Activated CD4-positive, alpha-beta T cell treated with anti-CD3 and anti-CD28 coated beads, Interleukin-2, amount 10 ng/mL, durations not matched to agents 24 days and 14 days (primary cell): ENCODE measurements around the gene TSPAN12. TPM values are rescaled to one million over a fixed set of nuclear protein-coding genes. Genes with fewer than 3 reads are reported as not detected.
A peak's percentile ranks its signal among the peaks of the same experiment; 100 is the strongest.

Experiments
- DNase-seq: peaks from one replicate; pipeline ENCODE4 v3.0.0; 2022
- H3K27ac Mint-ChIP-seq: one replicate; pipeline ENCODE4 v1.8.0; 2022; ENCODE audit warnings: mild to moderate bottlenecking, mixed read lengths
- H3K27me3 Mint-ChIP-seq: one replicate; pipeline ENCODE4 v1.8.0; 2022; ENCODE audit warnings: mixed read lengths
- H3K36me3 Mint-ChIP-seq: one replicate; pipeline ENCODE4 v1.8.0; 2022; ENCODE audit warnings: low read depth, mild to moderate bottlenecking, mixed read lengths
- H3K4me1 Mint-ChIP-seq: one replicate; pipeline ENCODE4 v1.8.0; 2021; ENCODE audit warnings: mixed read lengths
- H3K4me3 Mint-ChIP-seq: one replicate; pipeline ENCODE4 v1.8.0; 2022; ENCODE audit warnings: mild to moderate bottlenecking, moderate library complexity, mixed read lengths
- H3K9me3 Mint-ChIP-seq: one replicate; pipeline ENCODE4 v1.8.0; 2021; ENCODE audit warnings: mixed read lengths
- intact Hi-C: fragments of 100-400 bp; cut with micrococcal nuclease; formaldehyde crosslinking; loops from one replicate; pipeline ENCODE4 v1.15.1; 2023
- total RNA-seq: library from RNA; stranded (reverse); gene quantifications from 2 replicates; pipeline ENCODE4 v1.2.3, GENCODE V29; 2022

TSPAN12 gene
- total RNA-seq, 1 donor from 2014 or later: not detected

DNA sequence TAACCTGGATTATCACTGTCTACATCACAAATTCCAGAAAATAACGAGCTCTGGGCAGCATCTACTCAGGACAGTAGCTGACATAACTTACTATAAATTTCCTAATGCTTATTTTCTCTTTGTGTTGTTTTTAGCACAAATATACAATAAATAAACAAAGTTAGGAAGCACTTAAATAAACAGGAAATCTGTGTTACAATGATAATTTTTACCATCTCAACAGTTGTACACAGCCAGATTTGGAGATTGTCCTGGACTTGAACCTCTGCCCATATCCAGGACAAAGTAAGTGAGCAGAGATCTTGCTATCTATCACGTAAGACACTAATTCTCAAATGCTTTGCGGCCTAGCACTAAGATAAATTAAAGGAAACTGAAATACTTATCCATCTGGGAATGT, 48.7 kb downstream of the TSPAN12 start:
- H3K4me1 Mint-ChIP-seq: no peaks in the 10 kb centered on the region
- no peak overlapping the region for H3K27ac Mint-ChIP-seq
- DNase-seq: no peak
- intact Hi-C loops: loop anchor here (5.0 kb wide), 2 partner anchors 48 to 298 kb away; partner anchors contain the start of gene TSPAN12
- H3K4me3 Mint-ChIP-seq: no peak overlapping the region
- H3K9me3 Mint-ChIP-seq: no peaks in the 10 kb centered on the region
- H3K27me3 Mint-ChIP-seq: peaks cover 2% of the 10 kb centered on the region
- no peaks in the 10 kb centered on the region for H3K36me3 Mint-ChIP-seq

DNA sequence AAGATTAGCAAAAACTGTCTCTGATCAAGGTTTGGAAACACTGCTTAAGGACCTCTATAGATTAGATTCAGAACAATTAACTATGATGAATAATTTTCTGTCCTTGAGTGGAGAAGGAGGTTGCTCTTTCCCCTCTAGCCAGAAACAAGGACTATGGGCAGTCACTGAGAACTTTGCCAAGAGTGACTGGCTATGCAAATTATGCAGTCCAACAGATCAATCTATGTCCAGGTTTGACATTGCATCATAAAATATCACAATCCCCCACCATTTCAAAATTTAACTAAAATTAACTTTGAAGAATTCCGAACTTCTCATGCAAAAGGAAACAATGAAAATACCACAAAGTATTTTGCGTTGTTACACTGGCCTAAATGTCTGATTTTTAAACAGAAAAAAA, 50.6 kb downstream of the TSPAN12 start:
- H3K4me3 Mint-ChIP-seq: no peak overlapping the region
- intact Hi-C loops: loop anchor here (5.0 kb wide), 2 partner anchors 50 to 300 kb away; partner anchors contain the start of gene TSPAN12

DNA sequence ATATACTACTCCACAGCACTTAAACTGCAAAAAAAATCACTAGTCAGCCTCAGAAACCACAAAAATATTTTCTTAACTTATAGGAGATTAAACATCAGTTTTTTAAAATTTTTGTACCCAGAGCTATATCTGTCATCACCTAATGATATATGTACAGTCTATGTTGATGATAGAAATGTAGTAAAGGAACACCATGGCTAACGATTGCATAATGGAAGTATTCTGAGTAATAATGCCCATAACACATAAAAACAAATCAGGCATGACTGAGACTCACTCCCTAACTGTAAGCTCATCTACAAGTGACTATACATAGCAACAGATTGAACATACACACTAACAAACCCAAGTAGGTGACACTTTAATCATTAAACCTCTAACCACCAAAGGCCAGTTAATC, 51.3 kb downstream of the TSPAN12 start:
- peaks cover 2% of the 10 kb centered on the region for H3K27me3 Mint-ChIP-seq
- no peaks in the 10 kb centered on the region for H3K36me3 Mint-ChIP-seq
- H3K4me1 Mint-ChIP-seq: no peaks in the 10 kb centered on the region
- H3K27ac Mint-ChIP-seq: no peak overlapping the region
- intact Hi-C loops: loop anchor here (1.0 to 5.0 kb wide), 3 partner anchors 51 to 301 kb away; partner anchors contain the start of gene TSPAN12
- H3K4me3 Mint-ChIP-seq: no peak overlapping the region
- DNase-seq: no peak
- H3K9me3 Mint-ChIP-seq: no peaks in the 10 kb centered on the region

More for the DNA sequence above, 50.6 kb downstream of the TSPAN12 start:
- H3K27ac Mint-ChIP-seq: no peak overlapping the region
- DNase-seq: no peak
- H3K9me3 Mint-ChIP-seq: no peaks in the 10 kb centered on the region
- H3K36me3 Mint-ChIP-seq: no peaks in the 10 kb centered on the region
- H3K4me1 Mint-ChIP-seq: no peaks in the 10 kb centered on the region
- H3K27me3 Mint-ChIP-seq: peaks cover 2% of the 10 kb centered on the region

DNA sequence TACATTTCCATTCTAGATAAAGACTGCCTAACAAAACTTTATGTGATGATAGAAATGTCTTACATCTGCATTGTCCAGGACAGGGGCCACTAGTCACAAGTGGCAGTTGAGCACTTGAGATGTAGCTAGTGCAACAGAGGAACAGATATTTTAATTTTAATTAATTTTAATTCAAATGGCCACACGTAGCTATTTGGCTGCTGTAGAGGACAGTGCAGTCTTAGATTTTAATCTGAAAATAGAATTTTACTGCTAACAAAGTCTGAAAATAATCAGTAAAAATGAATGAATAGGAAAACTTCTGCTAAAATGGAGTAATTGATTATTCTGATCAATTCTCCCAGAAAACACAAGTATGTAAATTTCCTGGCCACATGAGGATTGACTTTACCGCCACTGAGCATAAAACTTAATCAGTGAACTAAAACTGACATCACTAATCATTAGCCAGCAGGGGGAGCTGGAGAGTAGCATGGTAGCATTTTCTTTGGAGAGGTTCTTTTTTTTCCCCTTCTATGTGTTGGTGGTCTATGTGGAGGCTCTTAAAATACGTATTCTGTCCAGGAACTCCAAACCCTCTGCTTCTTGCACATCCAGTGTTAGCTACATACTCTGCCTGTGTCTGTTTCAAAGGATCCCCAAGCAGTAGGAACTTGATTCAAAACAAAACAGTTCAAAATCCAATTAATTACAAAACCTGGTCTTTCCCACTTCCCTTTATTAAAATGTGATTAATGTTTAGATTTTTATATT, 52.1 kb downstream of the TSPAN12 start:
- Mint-ChIP-seq H3K9me3 (no peaks in the 10 kb centered on the region), H3K36me3 (no peaks in the 10 kb centered on the region), H3K4me1 (no peaks in the 10 kb centered on the region), H3K27ac (no peak overlapping the region), H3K27me3 (peaks cover 2% of the 10 kb centered on the region), H3K4me3 (no peak overlapping the region)
- peak; percentile 84 for DNase-seq
- intact Hi-C loops: loop anchor here (1.0 to 5.0 kb wide), 4 partner anchors 51 to 301 kb away; partner anchors contain the start of gene TSPAN12

DNA sequence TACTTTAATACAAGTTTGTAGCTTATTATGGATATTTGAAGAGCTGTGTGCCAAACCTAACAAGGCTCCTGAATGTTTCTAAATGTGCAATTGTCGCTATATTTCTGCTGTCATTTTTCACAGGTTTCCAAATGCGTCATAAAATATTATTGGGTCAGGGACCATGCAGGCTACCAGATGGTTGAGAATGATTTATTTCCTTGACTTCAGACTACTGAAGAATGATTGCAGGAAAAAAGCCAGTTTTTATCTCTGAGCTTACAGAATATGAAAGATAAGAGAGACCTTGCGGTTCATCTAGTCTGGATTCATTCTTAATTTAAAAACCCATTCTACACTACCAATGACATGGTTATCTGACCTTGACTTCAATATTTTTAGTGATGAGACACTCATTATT, 55.2 kb downstream of the TSPAN12 start:
- Mint-ChIP-seq H3K4me1 (no peaks in the 10 kb centered on the region), H3K9me3 (no peaks in the 10 kb centered on the region), H3K27me3 (no peaks in the 10 kb centered on the region), H3K36me3 (no peaks in the 10 kb centered on the region), H3K27ac (no peak overlapping the region), H3K4me3 (no peak overlapping the region)
- intact Hi-C loops: no loop called here
- DNase-seq: no peak

DNA sequence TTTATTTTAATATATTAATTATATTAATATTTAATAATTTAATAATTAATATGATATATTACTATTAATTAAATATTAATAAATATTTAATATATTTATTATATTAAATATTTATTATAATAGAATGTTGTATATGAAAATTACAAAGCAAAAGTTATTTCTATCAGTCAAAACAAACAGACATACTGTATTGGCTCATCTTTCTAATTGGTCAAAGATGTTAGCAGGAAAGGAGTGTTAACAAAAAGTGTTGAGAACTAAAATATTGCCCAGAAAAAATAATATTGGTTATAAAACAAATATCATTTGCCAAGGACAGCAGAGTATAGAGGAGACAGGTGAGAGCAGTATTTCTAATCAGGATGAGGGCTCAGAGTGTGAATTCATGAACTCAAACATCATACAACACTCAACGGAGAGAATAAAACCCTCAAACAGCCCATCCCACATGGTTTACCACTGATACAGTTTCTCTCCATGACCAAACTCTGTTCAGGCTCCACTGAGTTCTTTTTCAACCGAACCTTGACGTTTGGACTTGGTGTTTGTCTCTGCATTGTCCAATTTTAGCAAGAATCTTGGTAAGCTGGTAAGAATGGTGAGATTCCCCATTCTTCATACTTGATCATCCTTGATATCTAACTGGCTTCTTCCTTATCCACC, 58.0 kb downstream of the TSPAN12 start:
- Mint-ChIP-seq H3K4me1 (no peaks in the 10 kb centered on the region), H3K27ac (no peak overlapping the region), H3K9me3 (no peaks in the 10 kb centered on the region), H3K36me3 (no peaks in the 10 kb centered on the region), H3K4me3 (no peak overlapping the region), H3K27me3 (no peaks in the 10 kb centered on the region)
- intact Hi-C loops: no loop called here
- DNase-seq: peak; percentile 52

DNA sequence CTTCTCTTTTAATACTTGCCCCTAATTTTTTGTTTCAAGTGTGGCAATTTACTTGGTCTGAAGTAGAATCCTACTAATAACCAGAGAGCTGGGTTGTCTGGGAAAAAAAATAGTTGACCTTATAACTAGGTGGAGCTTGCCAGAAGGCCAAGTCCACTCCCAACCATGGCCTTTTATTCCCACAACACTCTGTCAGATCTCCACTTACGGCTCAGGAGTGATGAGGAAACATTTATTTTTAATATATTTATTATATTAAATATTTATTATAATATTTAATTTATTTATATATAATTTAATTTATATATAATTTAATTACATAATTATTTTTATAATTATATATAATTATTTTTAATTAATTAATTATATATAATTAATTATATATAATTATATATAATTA, 58.8 kb downstream of the TSPAN12 start:
- Mint-ChIP-seq H3K36me3 (no peaks in the 10 kb centered on the region), H3K27ac (no peak overlapping the region), H3K27me3 (peaks cover 3% of the 10 kb centered on the region), H3K4me1 (no peaks in the 10 kb centered on the region), H3K4me3 (no peak overlapping the region), H3K9me3 (no peaks in the 10 kb centered on the region)
- intact Hi-C loops: no loop called here
- DNase-seq: peak; percentile 17

DNA sequence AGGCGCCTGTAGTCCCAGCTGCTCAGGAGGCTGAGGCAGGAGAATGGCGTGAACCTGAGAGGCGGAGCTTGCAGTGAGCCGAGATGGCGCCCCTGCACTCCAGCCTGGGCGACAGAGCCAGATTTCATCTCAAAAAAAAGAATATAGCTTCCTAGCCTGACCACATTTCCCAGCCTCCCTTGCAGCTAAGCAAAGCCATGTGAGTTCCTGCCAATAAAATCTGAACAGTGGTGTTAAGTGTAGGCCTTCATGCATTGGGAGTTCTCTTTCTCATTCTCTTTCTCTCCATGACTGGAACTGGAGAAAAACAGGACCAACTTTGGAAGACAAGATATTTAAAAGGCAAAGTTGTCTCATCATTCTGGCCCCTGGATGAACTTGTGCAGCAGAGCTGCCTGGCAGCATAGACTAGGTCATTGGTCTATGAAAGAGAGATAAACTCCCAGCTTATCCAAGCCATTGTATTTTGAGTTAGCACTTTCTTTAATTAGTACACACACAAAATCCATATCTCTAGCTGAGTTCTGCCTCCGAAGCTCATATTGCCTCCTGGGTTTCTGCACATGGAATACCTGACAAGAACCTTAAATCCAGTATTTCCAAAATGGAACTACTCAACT, 60.8 kb downstream of the TSPAN12 start:
- H3K36me3 Mint-ChIP-seq: no peaks in the 10 kb centered on the region
- no peaks in the 10 kb centered on the region for H3K4me1 Mint-ChIP-seq
- no peak overlapping the region for H3K4me3 Mint-ChIP-seq
- DNase-seq: no peak
- intact Hi-C loops: no loop called here
- H3K9me3 Mint-ChIP-seq: no peaks in the 10 kb centered on the region
- no peak overlapping the region for H3K27ac Mint-ChIP-seq
- peaks cover 3% of the 10 kb centered on the region for H3K27me3 Mint-ChIP-seq

DNA sequence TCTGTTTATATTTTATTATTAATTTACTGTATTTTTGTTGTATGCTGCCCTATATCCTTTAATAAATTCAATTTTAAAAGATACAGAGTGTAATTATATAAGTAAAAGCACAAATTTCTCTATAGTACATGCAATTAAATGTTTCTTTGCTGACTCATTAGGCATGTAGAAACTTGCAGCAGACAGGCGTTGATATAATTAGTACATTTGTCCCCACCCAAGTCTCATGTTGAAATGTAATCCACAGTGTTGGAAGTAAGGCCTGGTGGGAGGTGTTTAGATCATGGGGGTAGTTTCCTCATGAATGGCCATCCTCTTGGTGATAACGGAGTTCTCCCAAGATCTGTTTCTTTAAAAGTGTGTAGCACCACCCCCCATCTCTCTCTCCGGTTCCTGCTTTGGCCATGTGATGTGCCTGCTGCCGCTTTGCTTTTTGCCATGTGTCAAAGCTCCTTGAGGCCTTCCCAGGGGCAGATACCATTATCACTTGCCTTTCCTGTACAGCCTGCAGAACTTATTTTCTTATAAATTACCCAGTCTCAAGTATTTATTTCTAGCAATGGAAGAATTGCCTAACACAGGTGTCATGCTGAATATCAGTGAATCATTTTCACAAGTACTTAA, 63.7 kb downstream of the TSPAN12 start:
- Mint-ChIP-seq H3K27ac (no peak overlapping the region), H3K36me3 (no peaks in the 10 kb centered on the region), H3K4me3 (no peak overlapping the region), H3K27me3 (peaks cover 6% of the 10 kb centered on the region), H3K4me1 (no peaks in the 10 kb centered on the region), H3K9me3 (no peaks in the 10 kb centered on the region)
- intact Hi-C loops: loop anchor here (5.0 kb wide), 1 partner anchor 288 kb away; no protein-coding TSS in a partner anchor
- no peak for DNase-seq

DNA sequence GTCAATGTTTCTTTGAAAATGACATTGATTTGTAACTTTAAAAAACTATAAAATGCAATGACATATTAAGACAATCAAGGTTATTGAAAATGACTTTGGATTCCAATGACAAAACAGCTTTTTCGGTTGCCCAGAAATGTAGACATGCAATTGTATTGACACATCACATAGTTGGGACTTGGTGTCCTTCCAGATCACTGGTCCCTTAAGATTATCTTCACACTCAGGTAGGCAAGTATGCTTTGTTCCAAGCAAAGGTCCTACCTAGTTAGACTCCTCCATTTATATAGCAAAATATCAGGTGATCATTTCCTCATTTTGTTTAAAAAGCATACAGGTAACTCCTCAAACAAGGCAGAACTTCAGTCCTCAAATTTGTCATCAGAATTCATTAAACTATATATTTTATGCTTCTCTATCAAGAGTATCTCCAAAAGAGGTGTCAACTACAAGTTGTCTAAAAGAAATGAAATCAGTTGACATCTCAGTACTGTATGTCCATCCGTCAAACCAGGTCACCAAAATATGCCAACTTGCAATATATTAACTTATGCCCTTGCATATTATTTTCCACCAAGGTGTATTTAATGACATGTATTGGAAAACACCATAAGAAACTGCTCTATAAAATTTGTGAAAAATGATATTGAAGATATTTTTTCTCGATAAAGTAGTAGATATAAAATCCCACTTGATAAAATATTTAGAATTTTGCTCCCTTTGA, 64.6 kb downstream of the TSPAN12 start:
- no peak for DNase-seq
- intact Hi-C loops: loop anchor here (2.0 to 5.0 kb wide), 2 partner anchors 147 to 289 kb away; no protein-coding TSS in a partner anchor
- Mint-ChIP-seq H3K27me3 (peaks cover 6% of the 10 kb centered on the region), H3K9me3 (no peaks in the 10 kb centered on the region), H3K4me3 (no peak overlapping the region), H3K36me3 (no peaks in the 10 kb centered on the region), H3K4me1 (no peaks in the 10 kb centered on the region), H3K27ac (no peak overlapping the region)

DNA sequence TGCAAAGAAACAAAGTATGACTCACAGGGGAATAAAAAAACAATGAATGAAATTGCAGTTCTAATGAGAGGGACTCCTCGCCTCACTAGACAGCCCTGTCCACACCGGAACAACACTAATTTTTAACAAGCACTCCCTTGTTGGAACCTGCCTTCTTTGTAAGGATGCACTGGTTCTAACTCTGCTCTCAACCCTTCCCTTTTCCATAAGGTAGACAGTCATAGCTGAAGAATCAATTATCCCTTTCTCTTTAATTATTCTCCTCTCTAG, 65.1 kb downstream of the TSPAN12 start:
- DNase-seq: no peak
- Mint-ChIP-seq H3K4me3 (no peak overlapping the region), H3K27me3 (peaks cover 6% of the 10 kb centered on the region), H3K9me3 (no peaks in the 10 kb centered on the region), H3K4me1 (no peaks in the 10 kb centered on the region), H3K36me3 (no peaks in the 10 kb centered on the region), H3K27ac (no peak overlapping the region)
- intact Hi-C loops: loop anchor here (2.0 to 5.0 kb wide), 2 partner anchors 148 to 290 kb away; no protein-coding TSS in a partner anchor

DNA sequence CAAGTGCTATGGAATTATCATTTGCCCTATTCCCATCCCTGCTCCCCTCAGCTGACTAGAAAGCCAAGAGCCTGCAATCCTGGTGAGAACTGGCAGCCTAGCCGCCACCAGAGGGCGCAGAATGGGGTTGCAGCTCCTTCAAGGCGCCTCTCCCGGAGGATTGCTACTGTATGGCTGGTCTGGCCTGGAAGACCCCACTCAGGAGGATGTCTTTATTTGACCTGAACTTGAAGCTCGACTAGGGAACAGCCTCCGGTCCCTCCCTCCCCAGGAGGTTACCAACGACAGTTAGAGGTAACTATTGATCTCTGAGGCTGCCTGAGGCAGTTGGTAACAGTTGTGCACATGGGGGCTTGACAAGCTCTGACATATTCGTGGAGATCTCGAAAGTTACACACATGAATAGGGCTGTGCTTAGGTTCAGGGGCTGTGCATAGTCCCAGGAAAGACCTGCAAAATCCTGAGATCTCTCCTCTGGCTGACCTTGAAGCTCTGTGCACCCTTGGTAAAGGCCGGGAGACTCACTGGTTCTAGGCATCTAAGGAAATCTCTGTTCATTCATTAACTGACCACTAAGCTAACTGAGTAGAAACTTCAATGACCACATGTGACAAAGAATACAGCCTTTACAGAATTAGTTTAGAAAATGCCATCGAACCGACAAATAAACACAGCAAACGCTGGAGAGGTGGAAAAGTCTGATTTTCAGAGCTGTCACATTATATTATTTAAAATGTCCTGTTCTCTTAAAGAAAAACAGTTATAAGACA, 65.7 kb downstream of the TSPAN12 start:
- Mint-ChIP-seq H3K9me3 (no peaks in the 10 kb centered on the region), H3K27me3 (peaks cover 6% of the 10 kb centered on the region), H3K4me1 (no peaks in the 10 kb centered on the region), H3K4me3 (no peak overlapping the region), H3K27ac (no peak overlapping the region), H3K36me3 (no peaks in the 10 kb centered on the region)
- peak; percentile 85 for DNase-seq
- intact Hi-C loops: loop anchor here (2.0 to 5.0 kb wide), 2 partner anchors 149 to 290 kb away; no protein-coding TSS in a partner anchor

DNA sequence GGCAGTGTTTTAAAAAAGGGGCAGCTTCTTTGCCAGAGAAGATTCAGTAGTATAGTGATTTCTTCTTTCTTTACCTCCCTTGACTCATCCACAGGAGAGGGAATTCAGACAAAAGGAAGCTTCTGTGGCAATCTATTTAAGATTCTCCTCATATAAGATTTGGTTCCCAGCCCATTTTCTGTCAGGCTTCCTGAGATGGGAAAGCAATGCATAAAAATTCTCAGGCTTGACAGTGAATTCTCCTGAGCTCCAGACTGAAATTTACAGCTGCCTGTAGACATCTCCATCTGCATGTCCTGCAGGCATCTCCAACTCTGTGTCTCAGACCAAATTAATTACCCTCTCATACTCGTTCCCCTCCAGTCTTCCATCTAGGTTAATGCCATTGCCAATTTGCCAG, 72.8 kb downstream of the TSPAN12 start:
- H3K27me3 Mint-ChIP-seq: peaks cover 8% of the 10 kb centered on the region
- no peaks in the 10 kb centered on the region for H3K36me3 Mint-ChIP-seq
- peak; percentile 16 for DNase-seq
- no peaks in the 10 kb centered on the region for H3K9me3 Mint-ChIP-seq
- H3K4me1 Mint-ChIP-seq: no peaks in the 10 kb centered on the region
- H3K27ac Mint-ChIP-seq: no peak overlapping the region
- no peak overlapping the region for H3K4me3 Mint-ChIP-seq
- intact Hi-C loops: no loop called here
